Type B pancreatic cell (in vitro differentiated cells): ENCODE results near the gene ABTB2. TPM values are rescaled to one million over a fixed set of nuclear protein-coding genes. Genes with fewer than 3 reads are reported as not detected.

Experiments used
- DNase-seq: peaks from one replicate; pipeline ENCODE4 v3.0.0; 2021; ENCODE audit warnings: mixed read lengths; ENCODE audit not compliant: unreplicated experiment; ENCODE audit errors: extremely low spot score
- H3K27ac Mint-ChIP-seq: 2 replicates; pipeline ENCODE4 v1.8.0; 2021; ENCODE audit warnings: mild to moderate bottlenecking, mixed read lengths
- H3K27me3 Mint-ChIP-seq: 2 replicates; pipeline ENCODE4 v1.8.0; 2021; ENCODE audit warnings: mixed read lengths
- H3K36me3 Mint-ChIP-seq: 2 replicates; pipeline ENCODE4 v1.8.0; 2021; ENCODE audit warnings: mixed read lengths
- H3K4me1 Mint-ChIP-seq: one replicate; pipeline ENCODE4 v1.8.0; 2021; ENCODE audit warnings: mixed read lengths; ENCODE audit not compliant: unreplicated experiment
- H3K4me3 Mint-ChIP-seq: 2 replicates; pipeline ENCODE4 v1.8.0; 2021; ENCODE audit warnings: mild to moderate bottlenecking, mixed read lengths
- H3K9me3 Mint-ChIP-seq: 2 replicates; pipeline ENCODE4 v1.8.0; 2021; ENCODE audit warnings: mixed read lengths
- total RNA-seq: library from RNA; stranded (reverse); gene quantifications from 2 replicates; pipeline ENCODE4 v1.2.1, GENCODE V29; 2021; ENCODE audit warnings: low replicate concordance
- TF ChIP-seq, protein P1 (sequence below): fragments of 200-600 bp; sonication (generic); conservative IDR thresholded peaks from 2 replicates; pipeline ENCODE4 v1.5.0; 2021; ENCODE audit warnings: antibody characterized with exemption, mild to moderate bottlenecking

Gene ABTB2
- total RNA-seq, 1 donor from 2014 or later = 13.5 TPM

DNA sequence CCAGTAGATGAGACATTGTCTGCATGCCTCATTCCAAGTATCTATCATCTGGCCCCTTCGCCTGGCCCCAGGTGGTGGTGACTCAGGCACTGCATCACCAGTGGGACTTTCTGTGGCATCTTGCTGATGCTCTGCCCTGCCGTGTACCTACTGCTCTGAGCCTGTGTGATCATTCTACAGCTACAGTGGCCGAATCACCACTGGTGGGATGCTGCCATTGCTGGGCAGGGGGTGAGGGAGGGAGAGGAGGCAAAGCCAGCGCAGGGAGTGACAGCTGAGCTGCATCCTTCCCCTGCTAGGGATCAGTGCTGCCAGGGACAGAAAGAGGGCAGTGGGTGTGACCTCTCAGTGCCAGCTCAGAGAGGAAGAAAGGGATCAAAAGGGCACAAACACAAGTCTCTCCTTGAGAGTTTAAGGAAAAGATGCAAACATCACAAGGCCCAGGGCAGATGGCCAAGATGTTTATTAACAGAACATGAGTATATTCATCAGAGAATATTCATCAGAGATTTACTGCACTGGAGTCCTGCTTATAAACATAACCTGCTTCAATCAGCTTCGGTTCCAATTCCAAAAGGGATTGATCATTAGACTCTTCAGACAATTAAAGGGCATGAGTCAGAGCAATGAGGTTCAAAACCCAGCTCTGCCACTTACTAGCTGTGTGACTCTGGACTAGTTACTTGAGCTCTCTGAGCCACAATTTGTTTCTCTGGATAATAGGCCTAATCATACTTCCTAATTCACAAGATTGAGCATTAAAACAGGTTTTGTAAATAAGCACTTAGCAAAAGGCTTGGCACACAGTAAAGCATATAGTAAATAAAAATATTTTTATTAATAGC is 142.6 kb downstream of the ABTB2 start:
- H3K36me3 Mint-ChIP-seq = peaks cover 4% of the 10 kb centered on the region
- peaks cover 26% of the 10 kb centered on the region for H3K4me1 Mint-ChIP-seq
- no peak overlapping the region for H3K4me3 Mint-ChIP-seq
- no peak overlapping the region for H3K27ac Mint-ChIP-seq
- DNase-seq = no peak
- no peaks in the 10 kb centered on the region for H3K27me3 Mint-ChIP-seq
- no peaks in the 10 kb centered on the region for H3K9me3 Mint-ChIP-seq
- TF ChIP-seq, protein P1, sequence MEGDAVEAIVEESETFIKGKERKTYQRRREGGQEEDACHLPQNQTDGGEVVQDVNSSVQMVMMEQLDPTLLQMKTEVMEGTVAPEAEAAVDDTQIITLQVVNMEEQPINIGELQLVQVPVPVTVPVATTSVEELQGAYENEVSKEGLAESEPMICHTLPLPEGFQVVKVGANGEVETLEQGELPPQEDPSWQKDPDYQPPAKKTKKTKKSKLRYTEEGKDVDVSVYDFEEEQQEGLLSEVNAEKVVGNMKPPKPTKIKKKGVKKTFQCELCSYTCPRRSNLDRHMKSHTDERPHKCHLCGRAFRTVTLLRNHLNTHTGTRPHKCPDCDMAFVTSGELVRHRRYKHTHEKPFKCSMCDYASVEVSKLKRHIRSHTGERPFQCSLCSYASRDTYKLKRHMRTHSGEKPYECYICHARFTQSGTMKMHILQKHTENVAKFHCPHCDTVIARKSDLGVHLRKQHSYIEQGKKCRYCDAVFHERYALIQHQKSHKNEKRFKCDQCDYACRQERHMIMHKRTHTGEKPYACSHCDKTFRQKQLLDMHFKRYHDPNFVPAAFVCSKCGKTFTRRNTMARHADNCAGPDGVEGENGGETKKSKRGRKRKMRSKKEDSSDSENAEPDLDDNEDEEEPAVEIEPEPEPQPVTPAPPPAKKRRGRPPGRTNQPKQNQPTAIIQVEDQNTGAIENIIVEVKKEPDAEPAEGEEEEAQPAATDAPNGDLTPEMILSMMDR = no peak

DNA sequence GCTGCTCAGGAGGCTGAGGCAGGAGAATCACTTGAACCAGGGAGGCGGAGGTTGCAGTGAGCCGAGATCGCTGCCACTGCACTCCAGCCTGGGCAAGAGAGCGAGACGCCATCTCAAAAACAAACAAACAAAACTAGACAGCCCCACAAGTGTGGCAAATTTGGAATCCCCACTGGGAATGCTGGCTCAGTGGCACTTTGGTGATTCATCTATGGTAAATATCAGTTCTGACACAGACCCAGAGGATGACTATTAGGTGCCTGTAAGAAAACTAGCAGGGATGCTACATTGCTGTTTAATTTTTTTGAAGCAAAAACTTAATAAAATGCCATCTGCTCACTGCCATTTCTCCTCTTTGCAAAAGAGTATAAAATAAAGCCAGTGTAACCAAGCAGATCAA is 144.4 kb downstream of the ABTB2 start:
- TF ChIP-seq, protein P1 = no peak
- Mint-ChIP-seq H3K27ac (no peak overlapping the region), H3K4me1 (peaks cover 22% of the 10 kb centered on the region), H3K27me3 (no peaks in the 10 kb centered on the region), H3K9me3 (no peaks in the 10 kb centered on the region), H3K36me3 (no peaks in the 10 kb centered on the region), H3K4me3 (no peak overlapping the region)
- DNase-seq = no peak

DNA sequence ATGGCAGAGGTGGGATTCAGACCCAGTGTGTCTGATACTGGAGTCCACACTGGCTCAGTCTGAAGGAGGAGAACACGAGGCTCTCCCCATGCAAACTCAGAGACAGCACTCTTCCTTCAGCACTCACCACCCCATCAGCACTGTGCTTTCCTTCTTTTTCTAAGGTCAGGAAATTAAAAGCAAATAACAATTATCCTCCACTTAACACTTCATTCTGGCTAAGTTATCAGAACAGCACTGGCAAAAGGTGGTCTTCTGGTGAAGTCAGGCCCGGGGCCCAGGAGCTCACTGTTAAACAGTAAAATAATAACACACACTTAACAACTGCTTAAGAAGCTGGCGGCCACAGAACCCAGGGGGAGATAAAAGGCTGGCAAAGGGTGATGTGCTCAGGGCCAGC is 145.2 kb downstream of the ABTB2 start:
- Mint-ChIP-seq H3K27ac (no peak overlapping the region), H3K36me3 (no peaks in the 10 kb centered on the region), H3K9me3 (no peaks in the 10 kb centered on the region)

DNA sequence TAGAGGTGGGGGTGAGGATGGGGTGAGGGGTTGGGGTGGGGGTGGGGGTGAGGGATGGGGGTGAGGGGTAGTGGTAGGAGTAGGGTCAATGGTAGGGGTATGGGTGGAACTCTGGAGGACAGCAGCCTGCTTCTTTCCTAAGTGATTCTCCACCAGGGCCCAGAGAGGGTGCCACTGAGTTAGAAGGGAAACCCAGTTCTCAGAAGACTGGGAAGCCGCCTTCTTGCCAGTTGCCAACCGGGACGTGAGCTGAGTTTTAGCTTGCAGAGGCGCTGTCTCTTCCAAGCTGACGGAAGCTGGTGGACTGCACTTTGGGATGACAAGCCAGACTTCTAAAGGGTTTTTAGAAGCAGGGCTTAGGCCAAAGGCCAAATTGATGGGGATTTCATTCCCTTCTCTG is 148.0 kb downstream of the ABTB2 start:
- DNase-seq = no peak
- Mint-ChIP-seq H3K4me1 (peaks cover 47% of the 10 kb centered on the region), H3K27ac (no peak overlapping the region), H3K4me3 (no peak overlapping the region), H3K27me3 (no peaks in the 10 kb centered on the region), H3K36me3 (no peaks in the 10 kb centered on the region), H3K9me3 (no peaks in the 10 kb centered on the region)
- TF ChIP-seq, protein P1 = no peak

More for the DNA sequence above, 145.2 kb downstream of the ABTB2 start:
- DNase-seq = no peak
- H3K27me3 Mint-ChIP-seq = no peaks in the 10 kb centered on the region
- TF ChIP-seq, protein P1 = no peak
- no peak overlapping the region for H3K4me3 Mint-ChIP-seq
- peaks cover 29% of the 10 kb centered on the region for H3K4me1 Mint-ChIP-seq

DNA sequence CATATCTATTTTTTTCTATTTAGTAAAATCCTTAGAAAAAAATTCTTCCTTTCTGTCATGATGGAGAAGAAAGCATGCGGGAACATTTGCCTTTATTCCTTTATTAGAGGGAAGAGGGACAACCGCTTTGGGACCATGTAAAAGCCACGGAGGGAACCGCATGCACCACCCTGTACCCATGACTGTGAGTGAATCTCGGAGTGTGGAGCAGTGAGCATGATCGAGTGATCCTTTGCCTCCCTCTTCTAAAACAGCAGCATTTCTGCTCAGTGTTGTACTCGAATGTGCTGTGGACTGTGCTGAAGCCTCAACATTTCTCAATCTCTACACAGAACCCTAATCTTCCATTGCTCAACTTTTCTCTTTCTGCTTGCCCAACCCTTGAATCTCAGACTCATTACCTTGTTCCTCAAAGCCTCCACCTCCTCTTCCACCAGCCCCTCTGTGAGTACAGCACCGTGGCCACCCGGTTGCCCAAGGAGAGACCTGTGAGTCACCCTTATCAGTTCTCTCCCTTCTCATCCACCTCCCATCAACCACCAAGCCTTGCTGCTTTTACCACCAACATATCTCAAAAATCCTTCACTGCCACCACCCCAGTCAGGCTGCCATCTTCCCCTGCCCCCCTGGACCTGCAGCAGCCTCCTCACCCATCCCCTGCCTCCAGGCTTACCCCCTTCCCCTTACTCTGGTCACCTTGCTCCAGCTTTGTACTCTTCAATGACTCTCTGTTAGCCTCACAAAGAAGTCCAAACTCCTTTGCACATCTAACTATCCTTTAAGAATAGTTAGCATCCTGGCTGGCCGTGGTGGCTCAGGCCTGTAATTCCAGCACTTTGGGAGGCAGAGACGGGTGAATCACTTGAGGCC is 149.3 kb downstream of the ABTB2 start:
- DNase-seq = no peak
- Mint-ChIP-seq H3K27me3 (no peaks in the 10 kb centered on the region), H3K36me3 (no peaks in the 10 kb centered on the region), H3K9me3 (no peaks in the 10 kb centered on the region), H3K4me1 (peaks cover 50% of the 10 kb centered on the region), H3K4me3 (no peak overlapping the region), H3K27ac (peak overlapping the region; percentile 69)
- TF ChIP-seq, protein P1 = no peak
